NB4 (cell line): ENCODE data around the gene TMED6.

Experiments
- MYC ChIP-seq: IDR thresholded peaks from 2 replicates; pipeline ENCODE4 v1.6.1; 2011; ENCODE audit warnings: low read depth, low read length
- POLR2A ChIP-seq: IDR thresholded peaks from 2 replicates; pipeline ENCODE4 v1.6.1; 2011; ENCODE audit warnings: mild to moderate bottlenecking; ENCODE audit not compliant: insufficient read length; ENCODE audit errors: extremely low read depth
- TF ChIP-seq, protein P1 (sequence below): IDR thresholded peaks from one replicate; pipeline ENCODE4 v1.5.1; 2012; ENCODE audit warnings: low read depth, low read length

DNA sequence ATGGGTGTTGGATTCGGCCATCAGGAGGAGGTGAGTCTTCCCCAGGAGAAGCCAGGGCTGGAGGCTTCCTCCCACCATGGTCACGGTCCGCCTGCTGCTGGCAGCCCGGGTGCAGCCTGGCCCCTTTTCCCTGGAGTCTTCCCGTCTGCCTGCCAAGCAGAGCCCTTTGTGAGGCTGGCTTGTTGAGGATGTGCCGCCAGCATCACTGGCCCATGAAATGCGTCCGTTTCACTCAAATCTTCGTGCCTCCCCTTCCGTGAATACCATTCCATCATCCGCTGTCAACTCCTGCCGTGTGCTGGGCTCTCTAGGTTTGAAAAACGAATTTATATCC, 30.9 kb downstream of the TMED6 start:
- TF ChIP-seq, protein P1, sequence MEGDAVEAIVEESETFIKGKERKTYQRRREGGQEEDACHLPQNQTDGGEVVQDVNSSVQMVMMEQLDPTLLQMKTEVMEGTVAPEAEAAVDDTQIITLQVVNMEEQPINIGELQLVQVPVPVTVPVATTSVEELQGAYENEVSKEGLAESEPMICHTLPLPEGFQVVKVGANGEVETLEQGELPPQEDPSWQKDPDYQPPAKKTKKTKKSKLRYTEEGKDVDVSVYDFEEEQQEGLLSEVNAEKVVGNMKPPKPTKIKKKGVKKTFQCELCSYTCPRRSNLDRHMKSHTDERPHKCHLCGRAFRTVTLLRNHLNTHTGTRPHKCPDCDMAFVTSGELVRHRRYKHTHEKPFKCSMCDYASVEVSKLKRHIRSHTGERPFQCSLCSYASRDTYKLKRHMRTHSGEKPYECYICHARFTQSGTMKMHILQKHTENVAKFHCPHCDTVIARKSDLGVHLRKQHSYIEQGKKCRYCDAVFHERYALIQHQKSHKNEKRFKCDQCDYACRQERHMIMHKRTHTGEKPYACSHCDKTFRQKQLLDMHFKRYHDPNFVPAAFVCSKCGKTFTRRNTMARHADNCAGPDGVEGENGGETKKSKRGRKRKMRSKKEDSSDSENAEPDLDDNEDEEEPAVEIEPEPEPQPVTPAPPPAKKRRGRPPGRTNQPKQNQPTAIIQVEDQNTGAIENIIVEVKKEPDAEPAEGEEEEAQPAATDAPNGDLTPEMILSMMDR, result no peak
- TF ChIP-seq POLR2A (no peak), MYC (no peak)
